Fibroblast of mammary gland (primary cell): ENCODE data around the gene RECK.
A peak's percentile ranks its signal among the peaks of the same experiment; 100 is the strongest.
"Not testable (repeated sequence)": the region's sequence is repeated elsewhere in the genome, so short reads cannot be mapped to it uniquely, and the experiment has no call there.

ENCODE experiments used
- DNase-seq: peaks from one replicate; pipeline ENCODE4 v3.0.0-alpha.2; 2010; ENCODE audit warnings: low read depth
- H3K4me3 ChIP-seq: 2 replicates; pipeline ENCODE4 v1.5.1; 2011; ENCODE audit warnings: low read depth, mild to moderate bottlenecking, low read length, moderate library complexity; ENCODE audit not compliant: control insufficient read depth
- CTCF ChIP-seq: conservative IDR thresholded peaks from 2 replicates; pipeline ENCODE4 v1.5.1; 2011; ENCODE audit warnings: low read depth, low read length, inconsistent platforms; ENCODE audit not compliant: control insufficient read depth, insufficient read depth

RECK gene

DNA sequence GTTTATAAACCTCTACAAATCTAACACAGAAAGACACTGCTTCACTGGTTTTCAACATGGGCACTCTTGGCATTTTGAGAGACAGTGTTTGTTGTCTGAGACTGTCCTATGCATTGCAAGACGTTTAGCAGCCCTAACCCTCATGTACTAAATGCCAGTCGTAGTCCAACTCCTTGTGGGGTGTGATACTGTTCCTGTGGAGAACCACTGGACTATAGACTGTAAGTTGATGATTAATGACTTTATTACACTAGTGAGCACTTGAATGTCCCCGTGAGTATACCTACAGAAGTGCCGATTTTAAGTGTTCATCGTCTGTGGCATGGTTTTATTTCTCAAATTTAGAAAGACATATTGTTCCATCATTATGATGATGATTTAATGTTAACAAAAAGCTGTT, 46.2 kb downstream of the RECK start:
- H3K4me3 ChIP-seq, result no peak overlapping the region
- DNase-seq, result no peak
- no peak for TF ChIP-seq CTCF

- DNase-seq, result no peak
- no peak overlapping the region for H3K4me3 ChIP-seq
- TF ChIP-seq CTCF, result no peak
Measured at GRCh38 chr9:36086442-36086841, 49.7 kb downstream of the RECK start.

DNA sequence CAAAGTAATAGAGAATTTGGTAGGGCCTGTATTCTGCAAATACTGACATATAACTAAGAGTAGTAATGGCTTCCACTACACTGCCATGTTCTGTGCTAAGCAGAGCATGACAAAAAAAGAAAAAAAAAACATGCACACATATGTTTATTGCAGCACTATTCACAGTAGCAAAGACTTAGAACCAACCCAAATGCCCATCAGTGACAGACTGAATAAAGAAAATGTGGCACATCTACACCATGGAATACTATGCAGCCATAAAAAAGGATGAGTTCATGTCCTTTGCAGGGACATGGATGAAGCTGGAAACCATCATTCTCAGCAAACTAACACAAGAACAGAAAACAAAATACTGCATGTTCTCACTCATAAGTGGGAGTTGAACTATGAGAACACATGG, 50.3 kb downstream of the RECK start:
- not testable (repeated sequence) for H3K4me3 ChIP-seq, DNase-seq

DNA sequence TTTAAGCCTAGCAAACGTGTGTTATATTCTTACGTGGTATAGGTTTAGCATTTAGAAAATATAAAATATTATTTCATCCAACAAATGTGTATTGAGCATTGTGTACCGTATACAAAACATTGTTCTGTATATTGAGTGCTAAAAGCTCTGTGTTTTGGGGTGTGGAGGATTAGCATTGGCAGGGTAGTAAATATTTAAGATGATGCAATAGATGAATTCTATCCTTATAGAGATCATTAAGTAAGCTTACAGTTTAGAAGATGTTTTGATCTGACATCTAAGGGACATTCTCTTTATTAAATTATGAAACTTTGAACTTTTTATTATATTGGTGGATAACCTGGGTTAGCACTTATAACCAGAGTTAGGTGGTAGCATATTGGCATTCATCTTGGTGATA, 51.3 kb downstream of the RECK start:
- no peak overlapping the region for H3K4me3 ChIP-seq
- no peak for DNase-seq
- no peak for TF ChIP-seq CTCF

DNA sequence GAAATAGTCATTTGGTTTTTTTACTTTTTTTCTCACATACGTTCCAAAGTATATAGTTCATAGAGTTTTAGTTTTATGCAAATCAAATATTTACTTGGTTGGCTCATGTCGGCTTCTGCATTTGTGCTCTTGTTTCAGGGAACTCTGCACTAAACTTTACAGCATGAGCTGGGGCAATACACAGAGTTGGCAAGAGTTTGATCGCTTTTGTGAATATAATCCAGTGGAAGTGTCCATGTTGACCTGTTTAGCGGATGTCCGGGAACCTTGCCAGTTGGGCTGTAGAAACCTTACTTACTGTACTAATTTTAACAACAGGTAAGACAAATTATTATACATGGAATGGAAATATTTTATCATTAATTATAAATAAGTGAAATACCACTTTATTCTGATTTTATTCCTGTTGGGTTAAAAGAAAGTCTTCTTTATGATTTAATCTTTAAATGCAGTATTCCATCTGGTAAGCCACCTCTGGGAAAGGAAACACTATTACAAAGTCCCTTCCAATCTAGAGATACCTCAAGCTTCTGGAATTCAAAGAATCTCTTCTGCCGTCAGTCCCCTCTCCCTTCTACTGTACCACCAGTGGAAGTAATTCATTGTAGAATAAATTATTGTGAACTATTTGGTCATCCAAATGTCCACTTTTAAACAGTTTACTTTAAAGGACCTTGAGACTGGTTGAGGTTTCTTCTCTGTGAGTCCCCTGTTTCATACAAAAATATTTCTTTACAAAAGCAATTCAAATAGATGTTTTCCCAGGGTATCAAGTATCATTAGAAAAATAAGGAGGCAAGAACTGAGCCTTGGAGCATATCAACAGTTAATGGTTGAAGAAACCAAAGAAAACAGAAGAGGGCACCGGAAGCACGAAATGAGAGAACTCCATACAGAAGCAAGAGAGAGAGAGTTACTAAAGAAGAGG, 54.6 kb downstream of the RECK start:
- no peak overlapping the region for H3K4me3 ChIP-seq
- TF ChIP-seq CTCF, result peak; percentile 3
- peak; percentile 44 for DNase-seq

GRCh38 chr9:36092014-36092413, 55.3 kb downstream of the RECK start:
- H3K4me3 ChIP-seq, result no peak overlapping the region
- no peak for TF ChIP-seq CTCF
- DNase-seq, result no peak

DNA sequence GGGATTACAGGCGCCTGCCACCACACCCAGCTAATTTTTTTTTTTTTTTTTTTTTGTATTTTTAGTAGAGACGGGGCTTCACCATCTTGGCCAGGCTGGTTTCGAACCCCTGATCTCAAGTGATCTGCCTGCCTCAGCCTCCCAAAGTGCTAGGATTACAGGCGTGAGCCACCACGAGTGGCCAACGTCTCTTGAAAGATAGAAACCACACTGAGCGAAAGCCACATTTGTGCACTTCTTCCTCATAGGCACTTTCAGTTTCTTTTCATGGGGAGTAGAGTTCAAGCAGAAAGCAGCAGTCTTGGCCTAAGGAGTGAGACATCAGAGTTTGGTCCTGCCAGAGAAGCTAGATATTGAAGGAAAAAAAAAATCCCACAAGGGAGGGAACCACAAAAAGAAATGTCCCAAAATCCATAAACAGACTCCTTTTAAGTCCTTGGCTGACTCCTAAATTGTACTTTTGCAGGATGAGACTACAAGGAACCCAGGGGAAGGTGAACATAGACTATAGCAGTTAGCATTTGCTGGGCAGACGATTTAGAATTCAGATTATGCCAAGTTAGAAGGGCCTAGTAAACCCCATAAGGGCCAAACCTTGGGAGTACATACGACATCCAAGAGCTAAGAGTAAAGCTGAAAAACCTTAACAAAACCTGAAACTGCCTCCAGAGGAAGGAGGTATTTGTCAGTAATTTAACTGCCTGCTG, 55.9 kb downstream of the RECK start:
- no peak for DNase-seq
- TF ChIP-seq CTCF, result no peak

More for the DNA sequence above, 55.9 kb downstream of the RECK start:
- H3K4me3 ChIP-seq, result no peak overlapping the region
